ENCODE data around the gene ADAMTS13.
A peak's percentile ranks its signal among the peaks of the same experiment; 100 is the strongest.
"Not testable (repeated sequence)": the region's sequence is repeated elsewhere in the genome, so short reads cannot be mapped to it uniquely, and the experiment has no call there.

ADAMTS13 gene

GRCh38 chr9:133427658-133428348, 5.6 kb downstream of the ADAMTS13 start:
- DNase-seq: no peak

- DNase-seq: no peak
Observed at GRCh38 chr9:133428617-133429101, 6.5 kb downstream of the ADAMTS13 start.

- no peak for DNase-seq
Observed at GRCh38 chr9:133429214-133429613, 7.0 kb downstream of the ADAMTS13 start.

- DNase-seq: peak; percentile 28 to 37
Observed at GRCh38 chr9:133429641-133430161, 7.5 kb downstream of the ADAMTS13 start.

- no peak for DNase-seq
Observed at GRCh38 chr9:133430244-133430643, 8.1 kb downstream of the ADAMTS13 start.

GRCh38 chr9:133433351-133433843, 11.2 kb downstream of the ADAMTS13 start:
- DNase-seq: no peak

GRCh38 chr9:133436681-133437080, 14.5 kb downstream of the ADAMTS13 start:
- no peak for DNase-seq

- no peak for DNase-seq
Observed at GRCh38 chr9:133437753-133438531, 15.8 kb downstream of the ADAMTS13 start.

GRCh38 chr9:133439337-133439736, 17.2 kb downstream of the ADAMTS13 start:
- DNase-seq: no peak

- no peak for DNase-seq
Observed at GRCh38 chr9:133440874-133441273, 18.7 kb downstream of the ADAMTS13 start.

- DNase-seq: no peak
Observed at GRCh38 chr9:133441571-133441970, 19.4 kb downstream of the ADAMTS13 start.

- no peak for DNase-seq
Observed at GRCh38 chr9:133443248-133443647, 21.1 kb downstream of the ADAMTS13 start.

- no peak for DNase-seq
Observed at GRCh38 chr9:133443982-133444381, 21.8 kb downstream of the ADAMTS13 start.

- DNase-seq: no peak
Observed at GRCh38 chr9:133445293-133445969, 23.3 kb downstream of the ADAMTS13 start.

- DNase-seq: no peak
Observed at GRCh38 chr9:133448487-133448972, 26.4 kb downstream of the ADAMTS13 start.

- DNase-seq: no peak
Observed at GRCh38 chr9:133449760-133450159, 27.6 kb downstream of the ADAMTS13 start.

GRCh38 chr9:133451865-133452264, 29.7 kb downstream of the ADAMTS13 start:
- not testable (repeated sequence) for DNase-seq

GRCh38 chr9:133452562-133452961, 30.4 kb downstream of the ADAMTS13 start:
- no peak for DNase-seq

- no peak for DNase-seq
Observed at GRCh38 chr9:133453651-133454050, 31.5 kb downstream of the ADAMTS13 start.

- DNase-seq: no peak
Observed at GRCh38 chr9:133454325-133454724, 32.2 kb downstream of the ADAMTS13 start.

- no peak for DNase-seq
Observed at GRCh38 chr9:133454943-133455673, 32.9 kb downstream of the ADAMTS13 start.

- DNase-seq: no peak
Observed at GRCh38 chr9:133455936-133456335, 33.8 kb downstream of the ADAMTS13 start.

All from stimulated activated CD4-positive, alpha-beta T cell treated with anti-CD3 and anti-CD28 coated beads, Interleukin-2, amount 100 ng/mL, for 24 hours (primary cell).